ENCODE data around the gene DNER. TPM values are rescaled to one million over a fixed set of nuclear protein-coding genes. Genes with fewer than 3 reads are reported as not detected.

Gene DNER
- total and polyA plus RNA-seq, 10 of the 15 experiments (the other 5 are each of a cell fraction or from before 2014, with no cell fraction given): 0.04 to 0.08 (median 0.07) TPM; not detected in 7

DNA sequence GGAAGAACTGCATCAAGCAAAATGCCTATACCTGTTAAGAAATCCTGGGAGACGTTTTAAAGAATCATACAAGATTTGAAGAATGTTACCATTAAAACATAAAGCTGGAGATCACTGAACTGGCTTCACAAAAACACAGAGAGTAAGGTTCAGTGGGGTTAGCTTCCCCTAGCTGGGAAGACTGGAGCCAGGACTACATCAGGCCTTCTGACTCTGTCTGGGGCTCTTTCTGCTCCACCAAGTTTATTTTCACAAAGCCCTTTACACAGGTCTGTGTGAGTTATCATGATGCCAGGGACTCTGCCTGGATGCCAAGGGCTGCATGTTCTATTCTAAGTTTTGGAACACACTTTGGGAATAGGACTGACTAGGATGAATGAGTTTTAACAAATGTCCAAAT is 47.3 kb upstream of the DNER start:
- Histone ChIP-seq H3K4me2 (ENCODE audit: control insufficient read depth, insufficient read depth) (no peak overlapping the region), H3K27me3 (replicated peaks in 1 of 2; ENCODE audit: control insufficient read depth in 2 of 2, insufficient read depth in 2 of 2, low read length in 1 of 2) (no peaks in the 10 kb centered on the region), H2AFZ (ENCODE audit: control insufficient read depth, low read depth, low read length) (no peak overlapping the region), H3K4me1 (ENCODE audit: control insufficient read depth, insufficient read depth, low read length) (no peaks in the 10 kb centered on the region), H3K9me3 (replicated peaks; ENCODE audit: control insufficient read depth, insufficient read depth, low read length) (no peaks in the 10 kb centered on the region), H3K9ac (ENCODE audit: control insufficient read depth, insufficient read depth, low read length) (no peak overlapping the region), H3K4me3 (no peak overlapping the region), H3K36me3 (ENCODE audit: control insufficient read depth in 2 of 2, insufficient read depth in 2 of 2, low read length in 1 of 2) (peaks cover 0 to 8% of the 10 kb centered on the region in 2 experiments; a peak in 2 of 4 replicates), H3K79me2 (ENCODE audit: control insufficient read depth, insufficient read depth, low read length) (no peaks in the 10 kb centered on the region), H4K20me1 (ENCODE audit: control insufficient read depth, insufficient read depth) (no peaks in the 10 kb centered on the region), H3K27ac (ENCODE audit: control insufficient read depth, insufficient read depth) (no peak overlapping the region)
- FAIRE-seq (no peak), ATAC-seq (no peak; the same call in 2 of the 3 replicates), DNase-seq (ENCODE audit: low read depth, low spot score) (no peak)
- POLR2A ChIA-PET: no interaction called here
- 0% methylated on average over 1 of the region's 1 CpG for WGBS (ENCODE audit: insufficient coverage, insufficient replicate concordance, low lambda C conversion rate, missing lambda C conversion rate)
- no TSS peak for BruUV-seq (replicated peaks)
- in situ Hi-C loops (cut with MboI): no loop called here
- CTCF ChIA-PET: interaction anchor here (0.6 to 1.5 kb wide), 2 partner anchors 18 to 397 kb away, joined by 3 to 4 read pairs; no protein-coding TSS in a partner anchor
- SMC1A ChIA-PET (ENCODE audit: uncharacterized antibody, unreplicated experiment): interaction anchor here (0.6 kb wide), 1 partner anchor 1734 kb away, joined by 3 read pairs; no protein-coding TSS in a partner anchor
- intact Hi-C loops (cut with micrococcal nuclease; ENCODE audit: unreplicated experiment): no loop called here
- RAD21 ChIA-PET (ENCODE audit: unreplicated experiment): interaction anchor here (0.6 kb wide), 1 partner anchor 265 kb away, joined by 3 read pairs; no protein-coding TSS in a partner anchor
- TF ChIP-seq STAT3 (IDR thresholded peaks at IDR 0.05; ENCODE audit: low read depth, low read length) (no peak), BMI1 (IDR thresholded peaks at IDR 0.05; ENCODE audit: borderline replicate concordance) (no peak), RCOR1 (conservative IDR thresholded peaks at IDR 0.05; ENCODE audit: low read depth, low read length) (no peak), BCL11A (IDR thresholded peaks at IDR 0.05; ENCODE audit: low read depth, low read length) (no peak), SREBF2 (IDR thresholded peaks at IDR 0.05; ENCODE audit: low read length) (no peak), CHD2 (IDR thresholded peaks at IDR 0.05; ENCODE audit: borderline replicate concordance, low read depth, low read length) (no peak), NR2F1 (conservative IDR thresholded peaks at IDR 0.05) (no peak), GABPA (IDR thresholded peaks at IDR 0.05; ENCODE audit: low read depth) (no peak), KAT2A (conservative IDR thresholded peaks at IDR 0.05; ENCODE audit: control insufficient read depth, low read depth, low read length) (no peak), RB1 (IDR thresholded peaks at IDR 0.05; ENCODE audit: borderline replicate concordance) (no peak), NFXL1 (IDR thresholded peaks at IDR 0.05; ENCODE audit: borderline replicate concordance) (no peak), SP1 (IDR thresholded peaks at IDR 0.05; ENCODE audit: low read depth, low read length) (no peak), ZNF217 (IDR thresholded peaks at IDR 0.05) (no peak), SMAD5 (IDR thresholded peaks at IDR 0.05; ENCODE audit: low read depth) (no peak)
- TF ChIP-seq, protein P1, sequence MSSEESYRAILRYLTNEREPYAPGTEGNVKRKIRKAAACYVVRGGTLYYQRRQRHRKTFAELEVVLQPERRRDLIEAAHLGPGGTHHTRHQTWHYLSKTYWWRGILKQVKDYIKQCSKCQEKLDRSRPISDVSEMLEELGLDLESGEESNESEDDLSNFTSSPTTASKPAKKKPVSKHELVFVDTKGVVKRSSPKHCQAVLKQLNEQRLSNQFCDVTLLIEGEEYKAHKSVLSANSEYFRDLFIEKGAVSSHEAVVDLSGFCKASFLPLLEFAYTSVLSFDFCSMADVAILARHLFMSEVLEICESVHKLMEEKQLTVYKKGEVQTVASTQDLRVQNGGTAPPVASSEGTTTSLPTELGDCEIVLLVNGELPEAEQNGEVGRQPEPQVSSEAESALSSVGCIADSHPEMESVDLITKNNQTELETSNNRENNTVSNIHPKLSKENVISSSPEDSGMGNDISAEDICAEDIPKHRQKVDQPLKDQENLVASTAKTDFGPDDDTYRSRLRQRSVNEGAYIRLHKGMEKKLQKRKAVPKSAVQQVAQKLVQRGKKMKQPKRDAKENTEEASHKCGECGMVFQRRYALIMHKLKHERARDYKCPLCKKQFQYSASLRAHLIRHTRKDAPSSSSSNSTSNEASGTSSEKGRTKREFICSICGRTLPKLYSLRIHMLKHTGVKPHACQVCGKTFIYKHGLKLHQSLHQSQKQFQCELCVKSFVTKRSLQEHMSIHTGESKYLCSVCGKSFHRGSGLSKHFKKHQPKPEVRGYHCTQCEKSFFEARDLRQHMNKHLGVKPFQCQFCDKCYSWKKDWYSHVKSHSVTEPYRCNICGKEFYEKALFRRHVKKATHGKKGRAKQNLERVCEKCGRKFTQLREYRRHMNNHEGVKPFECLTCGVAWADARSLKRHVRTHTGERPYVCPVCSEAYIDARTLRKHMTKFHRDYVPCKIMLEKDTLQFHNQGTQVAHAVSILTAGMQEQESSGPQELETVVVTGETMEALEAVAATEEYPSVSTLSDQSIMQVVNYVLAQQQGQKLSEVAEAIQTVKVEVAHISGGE (CRISPR knock-in tag; IDR thresholded peaks at IDR 0.05): no peak
- TF ChIP-seq, protein P2, sequence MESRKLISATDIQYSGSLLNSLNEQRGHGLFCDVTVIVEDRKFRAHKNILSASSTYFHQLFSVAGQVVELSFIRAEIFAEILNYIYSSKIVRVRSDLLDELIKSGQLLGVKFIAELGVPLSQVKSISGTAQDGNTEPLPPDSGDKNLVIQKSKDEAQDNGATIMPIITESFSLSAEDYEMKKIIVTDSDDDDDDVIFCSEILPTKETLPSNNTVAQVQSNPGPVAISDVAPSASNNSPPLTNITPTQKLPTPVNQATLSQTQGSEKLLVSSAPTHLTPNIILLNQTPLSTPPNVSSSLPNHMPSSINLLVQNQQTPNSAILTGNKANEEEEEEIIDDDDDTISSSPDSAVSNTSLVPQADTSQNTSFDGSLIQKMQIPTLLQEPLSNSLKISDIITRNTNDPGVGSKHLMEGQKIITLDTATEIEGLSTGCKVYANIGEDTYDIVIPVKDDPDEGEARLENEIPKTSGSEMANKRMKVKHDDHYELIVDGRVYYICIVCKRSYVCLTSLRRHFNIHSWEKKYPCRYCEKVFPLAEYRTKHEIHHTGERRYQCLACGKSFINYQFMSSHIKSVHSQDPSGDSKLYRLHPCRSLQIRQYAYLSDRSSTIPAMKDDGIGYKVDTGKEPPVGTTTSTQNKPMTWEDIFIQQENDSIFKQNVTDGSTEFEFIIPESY (IDR thresholded peaks at IDR 0.05): no peak
- TF ChIP-seq, protein P3, sequence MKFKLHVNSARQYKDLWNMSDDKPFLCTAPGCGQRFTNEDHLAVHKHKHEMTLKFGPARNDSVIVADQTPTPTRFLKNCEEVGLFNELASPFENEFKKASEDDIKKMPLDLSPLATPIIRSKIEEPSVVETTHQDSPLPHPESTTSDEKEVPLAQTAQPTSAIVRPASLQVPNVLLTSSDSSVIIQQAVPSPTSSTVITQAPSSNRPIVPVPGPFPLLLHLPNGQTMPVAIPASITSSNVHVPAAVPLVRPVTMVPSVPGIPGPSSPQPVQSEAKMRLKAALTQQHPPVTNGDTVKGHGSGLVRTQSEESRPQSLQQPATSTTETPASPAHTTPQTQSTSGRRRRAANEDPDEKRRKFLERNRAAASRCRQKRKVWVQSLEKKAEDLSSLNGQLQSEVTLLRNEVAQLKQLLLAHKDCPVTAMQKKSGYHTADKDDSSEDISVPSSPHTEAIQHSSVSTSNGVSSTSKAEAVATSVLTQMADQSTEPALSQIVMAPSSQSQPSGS (IDR thresholded peaks at IDR 0.05; ENCODE audit: low read length): no peak
- TF ChIP-seq, protein P4, sequence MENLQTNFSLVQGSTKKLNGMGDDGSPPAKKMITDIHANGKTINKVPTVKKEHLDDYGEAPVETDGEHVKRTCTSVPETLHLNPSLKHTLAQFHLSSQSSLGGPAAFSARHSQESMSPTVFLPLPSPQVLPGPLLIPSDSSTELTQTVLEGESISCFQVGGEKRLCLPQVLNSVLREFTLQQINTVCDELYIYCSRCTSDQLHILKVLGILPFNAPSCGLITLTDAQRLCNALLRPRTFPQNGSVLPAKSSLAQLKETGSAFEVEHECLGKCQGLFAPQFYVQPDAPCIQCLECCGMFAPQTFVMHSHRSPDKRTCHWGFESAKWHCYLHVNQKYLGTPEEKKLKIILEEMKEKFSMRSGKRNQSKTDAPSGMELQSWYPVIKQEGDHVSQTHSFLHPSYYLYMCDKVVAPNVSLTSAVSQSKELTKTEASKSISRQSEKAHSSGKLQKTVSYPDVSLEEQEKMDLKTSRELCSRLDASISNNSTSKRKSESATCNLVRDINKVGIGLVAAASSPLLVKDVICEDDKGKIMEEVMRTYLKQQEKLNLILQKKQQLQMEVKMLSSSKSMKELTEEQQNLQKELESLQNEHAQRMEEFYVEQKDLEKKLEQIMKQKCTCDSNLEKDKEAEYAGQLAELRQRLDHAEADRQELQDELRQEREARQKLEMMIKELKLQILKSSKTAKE (IDR thresholded peaks at IDR 0.05; ENCODE audit: low read depth, poor library complexity, severe bottlenecking): no peak
